ENCODE results near the gene TRIM47. TPM values are rescaled to one million over a fixed set of nuclear protein-coding genes. Genes with fewer than 3 reads are reported as not detected.

The TRIM47 gene
- total RNA-seq, 4 donors from 2014 or later = 10.3 to 23.0 (median 20.8) TPM

GRCh38 chr17:75854101-75854748, 24.2 kb downstream of the TRIM47 start:
- no peak for TF ChIP-seq CTCF (IDR thresholded peaks at IDR 0.05; ENCODE audit: low read depth)

GRCh38 chr17:75853433-75853832, 24.9 kb downstream of the TRIM47 start:
- no peak for TF ChIP-seq CTCF (IDR thresholded peaks at IDR 0.05; ENCODE audit: low read depth)

- TF ChIP-seq CTCF (IDR thresholded peaks at IDR 0.05; ENCODE audit: low read depth) = no peak
These were observed 27.3 kb downstream of the TRIM47 start for GRCh38 chr17:75850928-75851692.

GRCh38 chr17:75849724-75850123, 28.7 kb downstream of the TRIM47 start:
- no peak for TF ChIP-seq CTCF (IDR thresholded peaks at IDR 0.05; ENCODE audit: low read depth)

- TF ChIP-seq CTCF (IDR thresholded peaks at IDR 0.05; ENCODE audit: low read depth) = no peak
These were observed 29.1 kb downstream of the TRIM47 start for GRCh38 chr17:75849279-75849646.

- no peak for TF ChIP-seq CTCF (IDR thresholded peaks at IDR 0.05; ENCODE audit: low read depth)
These were observed 29.7 kb downstream of the TRIM47 start for GRCh38 chr17:75848523-75849278.

Data from subcutaneous adipose tissue (tissue), 4 donors.